ENCODE data around the gene CD27. TPM values are rescaled to one million over a fixed set of nuclear protein-coding genes. Genes with fewer than 3 reads are reported as not detected.

CD27 gene
- total RNA-seq, 1 experiment from 2014 or later, result 0.23 TPM

- no peaks in the 10 kb centered on the region for H3K27me3 ChIP-seq (ENCODE audit: control insufficient read depth, insufficient read depth, low read length)
- H3K4me3 ChIP-seq (ENCODE audit: low read depth in 2 of 2, low read length in 2 of 2), result no peak overlapping the region
- TF ChIP-seq, protein P1, sequence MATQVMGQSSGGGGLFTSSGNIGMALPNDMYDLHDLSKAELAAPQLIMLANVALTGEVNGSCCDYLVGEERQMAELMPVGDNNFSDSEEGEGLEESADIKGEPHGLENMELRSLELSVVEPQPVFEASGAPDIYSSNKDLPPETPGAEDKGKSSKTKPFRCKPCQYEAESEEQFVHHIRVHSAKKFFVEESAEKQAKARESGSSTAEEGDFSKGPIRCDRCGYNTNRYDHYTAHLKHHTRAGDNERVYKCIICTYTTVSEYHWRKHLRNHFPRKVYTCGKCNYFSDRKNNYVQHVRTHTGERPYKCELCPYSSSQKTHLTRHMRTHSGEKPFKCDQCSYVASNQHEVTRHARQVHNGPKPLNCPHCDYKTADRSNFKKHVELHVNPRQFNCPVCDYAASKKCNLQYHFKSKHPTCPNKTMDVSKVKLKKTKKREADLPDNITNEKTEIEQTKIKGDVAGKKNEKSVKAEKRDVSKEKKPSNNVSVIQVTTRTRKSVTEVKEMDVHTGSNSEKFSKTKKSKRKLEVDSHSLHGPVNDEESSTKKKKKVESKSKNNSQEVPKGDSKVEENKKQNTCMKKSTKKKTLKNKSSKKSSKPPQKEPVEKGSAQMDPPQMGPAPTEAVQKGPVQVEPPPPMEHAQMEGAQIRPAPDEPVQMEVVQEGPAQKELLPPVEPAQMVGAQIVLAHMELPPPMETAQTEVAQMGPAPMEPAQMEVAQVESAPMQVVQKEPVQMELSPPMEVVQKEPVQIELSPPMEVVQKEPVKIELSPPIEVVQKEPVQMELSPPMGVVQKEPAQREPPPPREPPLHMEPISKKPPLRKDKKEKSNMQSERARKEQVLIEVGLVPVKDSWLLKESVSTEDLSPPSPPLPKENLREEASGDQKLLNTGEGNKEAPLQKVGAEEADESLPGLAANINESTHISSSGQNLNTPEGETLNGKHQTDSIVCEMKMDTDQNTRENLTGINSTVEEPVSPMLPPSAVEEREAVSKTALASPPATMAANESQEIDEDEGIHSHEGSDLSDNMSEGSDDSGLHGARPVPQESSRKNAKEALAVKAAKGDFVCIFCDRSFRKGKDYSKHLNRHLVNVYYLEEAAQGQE (IDR thresholded peaks at IDR 0.05; ENCODE audit: insufficient read depth in 1 of 2, low read depth in 2 of 2, low read length in 1 of 2), result no peak
- TF ChIP-seq TCF7L2 (IDR thresholded peaks at IDR 0.05; ENCODE audit: low read depth, low read length) (no peak), POLR2AphosphoS5 (IDR thresholded peaks at IDR 0.05; ENCODE audit: low read depth, low read length) (no peak), CTCF (IDR thresholded peaks at IDR 0.05) (no peak), SIN3A (IDR thresholded peaks at IDR 0.05; ENCODE audit: borderline replicate concordance, insufficient read depth, low read depth, low read length) (no peak)
- ATAC-seq (no peak), DNase-seq (ENCODE audit: low read depth, low spot score) (no peak)
- H3K36me3 ChIP-seq (ENCODE audit: control insufficient read depth, insufficient read depth, low read length), result no peaks in the 10 kb centered on the region
- no peaks in the 10 kb centered on the region for H3K9me3 ChIP-seq (ENCODE audit: control insufficient read depth, insufficient read depth, low read depth, low read length)
- H3K27ac ChIP-seq (ENCODE audit: low read length), result no peak overlapping the region
- CTCF ChIA-PET, result no interaction called here
- peaks cover 2% of the 10 kb centered on the region; the same call in 1 of the 2 replicates for H3K4me1 ChIP-seq (ENCODE audit: control insufficient read depth, insufficient read depth, low read length)
- in situ Hi-C loops (cut with HindIII; ENCODE audit: low pct_unique_long_range_greater_than_20kb, low sequenced_read_pairs), result no loop called here
- POLR2A ChIA-PET, result interaction anchor here (0.6 kb wide), 1 partner anchor 237 kb away, joined by 3 read pairs; no protein-coding TSS in a partner anchor
- intact Hi-C loops (cut with micrococcal nuclease; ENCODE audit: unreplicated experiment), result no loop called here
- BruUV-seq (replicated peaks), result no TSS peak
These were observed 8.6 kb upstream of the CD27 start for GRCh38 chr12:6435961-6436715.

- Histone ChIP-seq H3K9me3 (ENCODE audit: control insufficient read depth, insufficient read depth, low read depth, low read length) (no peaks in the 10 kb centered on the region), H3K36me3 (ENCODE audit: control insufficient read depth, insufficient read depth, low read length) (no peaks in the 10 kb centered on the region), H3K4me3 (ENCODE audit: low read depth in 2 of 2, low read length in 2 of 2) (no peak overlapping the region), H3K4me1 (ENCODE audit: control insufficient read depth, insufficient read depth, low read length) (no peaks in the 10 kb centered on the region), H3K27ac (ENCODE audit: low read length) (no peak overlapping the region), H3K27me3 (ENCODE audit: control insufficient read depth, insufficient read depth, low read length) (no peaks in the 10 kb centered on the region)
- intact Hi-C loops (cut with micrococcal nuclease; ENCODE audit: unreplicated experiment), result no loop called here
- in situ Hi-C loops (cut with HindIII; ENCODE audit: low pct_unique_long_range_greater_than_20kb, low sequenced_read_pairs), result no loop called here
- ChIA-PET POLR2A (interaction anchor here (0.6 kb wide), 1 partner anchor 15 kb away, joined by 4 read pairs; no protein-coding TSS in a partner anchor), CTCF (no interaction called here)
- BruUV-seq (replicated peaks), result no TSS peak
- no peak for DNase-seq (ENCODE audit: low read depth, low spot score)
- TF ChIP-seq POLR2AphosphoS5 (IDR thresholded peaks at IDR 0.05; ENCODE audit: low read depth, low read length) (no peak), CTCF (IDR thresholded peaks at IDR 0.05) (no peak), SIN3A (IDR thresholded peaks at IDR 0.05; ENCODE audit: borderline replicate concordance, insufficient read depth, low read depth, low read length) (no peak), TCF7L2 (IDR thresholded peaks at IDR 0.05; ENCODE audit: low read depth, low read length) (no peak)
- TF ChIP-seq, protein P1 (IDR thresholded peaks at IDR 0.05; ENCODE audit: insufficient read depth in 1 of 2, low read depth in 2 of 2, low read length in 1 of 2), result no peak
- no peak for ATAC-seq
These were observed 7.2 kb upstream of the CD27 start for GRCh38 chr12:6437586-6437985.
